ENCODE results near the gene HPN.

The HPN gene

GRCh38 chr19:35073941-35074340, 32.4 kb downstream of the HPN start:
- ChIA-PET CTCF (interaction anchor here (0.8 kb wide), 1 partner anchor 19 kb away, joined by 3 read pairs; no protein-coding TSS in a partner anchor), POLR2A (interaction anchor here (0.5 kb wide), 1 partner anchor 345 kb away, joined by 3 read pairs; no protein-coding TSS in a partner anchor)
- H3K9me3 ChIP-seq (ENCODE audit: control extremely low read depth in 1 of 5, control insufficient read depth in 4 of 5, insufficient read depth in 2 of 5, low read depth in 1 of 5, low read length in 4 of 5): peaks cover 0 to 5% (median 0%) of the 10 kb centered on the region in 5 experiments
- H3K4me1 ChIP-seq (ENCODE audit: control extremely low read depth in 1 of 4, control insufficient read depth in 4 of 4, insufficient read depth in 4 of 4, low read length in 3 of 4): peaks cover 0 to 8% (median 2%) of the 10 kb centered on the region in 4 experiments
- H3K27ac ChIP-seq (ENCODE audit: insufficient read depth in 1 of 2, low read depth in 1 of 2, low read length in 2 of 2, poor library complexity in 1 of 2, severe bottlenecking in 2 of 2): no peak overlapping the region
- no peak overlapping the region for H3K4me3 ChIP-seq (ENCODE audit: control insufficient read depth in 1 of 7, extremely low read depth in 1 of 7, insufficient read depth in 4 of 7, low read depth in 2 of 7, low read length in 6 of 7)
- DNase-seq: no peak
- H3K36me3 ChIP-seq (ENCODE audit: control insufficient read depth in 4 of 4, insufficient read depth in 4 of 4, low read length in 3 of 4): no peaks in the 10 kb centered on the region
- 60% methylated on average over 1 of the region's 8 CpGs for WGBS (ENCODE audit: insufficient coverage)
- no peaks in the 10 kb centered on the region for H3K27me3 ChIP-seq (replicated peaks in 2 of 5; ENCODE audit: control insufficient read depth in 4 of 5, insufficient read depth in 5 of 5, low read length in 4 of 5)

GRCh38 chr19:35074426-35075201, 33.1 kb downstream of the HPN start:
- H3K4me3 ChIP-seq (ENCODE audit: control insufficient read depth in 1 of 7, extremely low read depth in 1 of 7, insufficient read depth in 4 of 7, low read depth in 2 of 7, low read length in 6 of 7): no peak overlapping the region
- WGBS (ENCODE audit: insufficient coverage): 93% methylated on average over 17 of the region's 21 CpGs
- peaks cover 0 to 8% (median 2%) of the 10 kb centered on the region in 4 experiments for H3K4me1 ChIP-seq (ENCODE audit: control extremely low read depth in 1 of 4, control insufficient read depth in 4 of 4, insufficient read depth in 4 of 4, low read length in 3 of 4)
- ChIA-PET POLR2A (interaction anchor here (0.5 kb wide), 1 partner anchor 345 kb away, joined by 3 read pairs; no protein-coding TSS in a partner anchor), CTCF (interaction anchor here (0.8 kb wide), 1 partner anchor 19 kb away, joined by 3 read pairs; no protein-coding TSS in a partner anchor)
- H3K27me3 ChIP-seq (replicated peaks in 2 of 5; ENCODE audit: control insufficient read depth in 4 of 5, insufficient read depth in 5 of 5, low read length in 4 of 5): no peaks in the 10 kb centered on the region
- no peak overlapping the region for H3K27ac ChIP-seq (ENCODE audit: insufficient read depth in 1 of 2, low read depth in 1 of 2, low read length in 2 of 2, poor library complexity in 1 of 2, severe bottlenecking in 2 of 2)
- H3K9me3 ChIP-seq (ENCODE audit: control extremely low read depth in 1 of 5, control insufficient read depth in 4 of 5, insufficient read depth in 2 of 5, low read depth in 1 of 5, low read length in 4 of 5): peaks cover 0 to 5% (median 0%) of the 10 kb centered on the region in 5 experiments
- H3K36me3 ChIP-seq (ENCODE audit: control insufficient read depth in 4 of 4, insufficient read depth in 4 of 4, low read length in 3 of 4): no peaks in the 10 kb centered on the region
- DNase-seq: no peak

DNA sequence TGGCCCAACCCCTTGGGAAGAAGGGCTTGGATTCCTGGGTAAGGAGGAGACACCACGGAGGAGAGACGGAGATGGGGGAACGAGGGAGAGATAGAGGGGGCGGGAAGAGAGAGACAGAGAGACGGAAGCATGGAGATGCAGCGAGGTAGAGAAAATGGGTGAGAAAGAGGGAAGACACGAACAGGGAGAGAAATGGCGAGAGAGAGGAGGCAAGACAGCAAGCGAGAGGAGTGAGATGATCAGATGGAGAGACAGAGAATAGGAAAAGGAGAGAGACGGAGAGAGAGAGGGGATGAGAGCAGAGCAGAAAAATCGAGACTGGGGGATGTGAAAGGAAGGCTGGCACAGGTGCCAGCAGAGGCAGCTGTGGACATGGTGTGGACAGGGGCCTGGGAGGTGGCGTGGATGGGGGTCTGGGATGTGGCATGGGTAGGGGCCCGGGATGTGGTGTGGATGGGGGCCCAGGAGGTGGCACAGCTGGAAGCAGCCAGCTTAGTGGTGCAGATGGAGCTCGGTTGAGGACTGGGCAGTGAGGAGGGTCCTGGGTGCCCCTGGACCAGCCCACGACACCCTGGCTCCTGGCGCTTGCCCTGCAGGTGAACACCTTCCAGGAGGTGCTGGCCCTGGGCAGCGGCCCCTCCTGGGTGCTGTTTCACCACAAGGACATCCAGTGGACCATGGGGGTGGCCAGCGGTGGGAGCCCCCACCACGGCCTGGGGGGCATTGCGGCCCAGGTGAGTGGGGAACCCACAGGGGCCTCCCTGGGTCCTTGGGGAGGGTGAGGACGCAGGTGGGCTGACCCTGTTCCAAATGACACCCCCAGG, 33.9 kb downstream of the HPN start:
- no peak overlapping the region for H3K4me3 ChIP-seq (ENCODE audit: control insufficient read depth in 1 of 7, extremely low read depth in 1 of 7, insufficient read depth in 4 of 7, low read depth in 2 of 7, low read length in 6 of 7)
- H3K27me3 ChIP-seq (replicated peaks in 2 of 5; ENCODE audit: control insufficient read depth in 4 of 5, insufficient read depth in 5 of 5, low read length in 4 of 5): no peaks in the 10 kb centered on the region
- no peak overlapping the region for H3K27ac ChIP-seq (ENCODE audit: insufficient read depth in 1 of 2, low read depth in 1 of 2, low read length in 2 of 2, poor library complexity in 1 of 2, severe bottlenecking in 2 of 2)
- ChIA-PET CTCF (no interaction called here), POLR2A (no interaction called here)
- WGBS (ENCODE audit: insufficient coverage): 96% methylated on average over 20 of the region's 21 CpGs
- DNase-seq: no peak
- H3K36me3 ChIP-seq (ENCODE audit: control insufficient read depth in 4 of 4, insufficient read depth in 4 of 4, low read length in 3 of 4): no peaks in the 10 kb centered on the region
- peaks cover 0 to 8% (median 2%) of the 10 kb centered on the region in 4 experiments for H3K4me1 ChIP-seq (ENCODE audit: control extremely low read depth in 1 of 4, control insufficient read depth in 4 of 4, insufficient read depth in 4 of 4, low read length in 3 of 4)
- peaks cover 0 to 3% (median 0%) of the 10 kb centered on the region in 5 experiments for H3K9me3 ChIP-seq (ENCODE audit: control extremely low read depth in 1 of 5, control insufficient read depth in 4 of 5, insufficient read depth in 2 of 5, low read depth in 1 of 5, low read length in 4 of 5)

DNA sequence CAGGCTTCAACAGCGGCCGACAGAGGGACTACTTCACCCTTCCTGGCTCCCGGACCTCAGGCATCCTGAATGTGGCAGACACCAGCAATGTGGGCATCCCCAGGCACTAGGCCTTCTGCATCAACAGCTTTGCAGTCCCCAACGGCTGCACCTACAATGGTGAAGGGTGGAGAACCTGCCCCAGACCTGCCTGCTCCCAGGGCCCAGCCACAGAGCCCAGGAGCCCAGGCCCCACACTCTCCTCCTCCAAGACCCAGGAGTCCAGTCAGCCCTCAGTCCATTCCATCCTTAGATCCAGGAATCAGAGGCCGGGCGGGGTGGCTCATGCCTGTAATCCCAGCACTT, 34.5 kb downstream of the HPN start:
- ChIA-PET CTCF (no interaction called here), POLR2A (no interaction called here)
- Histone ChIP-seq H3K4me1 (ENCODE audit: control extremely low read depth in 1 of 4, control insufficient read depth in 4 of 4, insufficient read depth in 4 of 4, low read length in 3 of 4) (peaks cover 0 to 8% (median 2%) of the 10 kb centered on the region in 4 experiments), H3K36me3 (ENCODE audit: control insufficient read depth in 4 of 4, insufficient read depth in 4 of 4, low read length in 3 of 4) (no peaks in the 10 kb centered on the region), H3K27ac (ENCODE audit: insufficient read depth in 1 of 2, low read depth in 1 of 2, low read length in 2 of 2, poor library complexity in 1 of 2, severe bottlenecking in 2 of 2) (no peak overlapping the region), H3K9me3 (ENCODE audit: control extremely low read depth in 1 of 5, control insufficient read depth in 4 of 5, insufficient read depth in 2 of 5, low read depth in 1 of 5, low read length in 4 of 5) (no peaks in the 10 kb centered on the region), H3K27me3 (replicated peaks in 2 of 5; ENCODE audit: control insufficient read depth in 4 of 5, insufficient read depth in 5 of 5, low read length in 4 of 5) (no peaks in the 10 kb centered on the region), H3K4me3 (ENCODE audit: control insufficient read depth in 1 of 7, extremely low read depth in 1 of 7, insufficient read depth in 4 of 7, low read depth in 2 of 7, low read length in 6 of 7) (no peak overlapping the region)
- WGBS (ENCODE audit: insufficient coverage): 96% methylated on average over 6 of the region's 6 CpGs
- DNase-seq: no peak

GRCh38 chr19:35076657-35077056, 35.1 kb downstream of the HPN start:
- no peak overlapping the region for H3K27ac ChIP-seq (ENCODE audit: insufficient read depth in 1 of 2, low read depth in 1 of 2, low read length in 2 of 2, poor library complexity in 1 of 2, severe bottlenecking in 2 of 2)
- H3K27me3 ChIP-seq (replicated peaks in 2 of 5; ENCODE audit: control insufficient read depth in 4 of 5, insufficient read depth in 5 of 5, low read length in 4 of 5): no peaks in the 10 kb centered on the region
- no peak overlapping the region for H3K4me3 ChIP-seq (ENCODE audit: control insufficient read depth in 1 of 7, extremely low read depth in 1 of 7, insufficient read depth in 4 of 7, low read depth in 2 of 7, low read length in 6 of 7)
- no peaks in the 10 kb centered on the region for H3K36me3 ChIP-seq (ENCODE audit: control insufficient read depth in 4 of 4, insufficient read depth in 4 of 4, low read length in 3 of 4)
- peaks cover 0 to 8% (median 2%) of the 10 kb centered on the region in 4 experiments for H3K4me1 ChIP-seq (ENCODE audit: control extremely low read depth in 1 of 4, control insufficient read depth in 4 of 4, insufficient read depth in 4 of 4, low read length in 3 of 4)
- POLR2A ChIA-PET: no interaction called here
- WGBS (ENCODE audit: insufficient coverage): 67% methylated on average over 3 of the region's 8 CpGs
- peak in 2 of 3 donors; percentile 44 to 59 for DNase-seq
- CTCF ChIA-PET: no interaction called here
- H3K9me3 ChIP-seq (ENCODE audit: control extremely low read depth in 1 of 5, control insufficient read depth in 4 of 5, insufficient read depth in 2 of 5, low read depth in 1 of 5, low read length in 4 of 5): no peaks in the 10 kb centered on the region

GRCh38 chr19:35077411-35078223, 36.1 kb downstream of the HPN start:
- H3K4me1 ChIP-seq (ENCODE audit: control extremely low read depth in 1 of 4, control insufficient read depth in 4 of 4, insufficient read depth in 4 of 4, low read length in 3 of 4): peaks cover 0 to 8% (median 2%) of the 10 kb centered on the region in 4 experiments
- no peak for DNase-seq
- H3K36me3 ChIP-seq (ENCODE audit: control insufficient read depth in 4 of 4, insufficient read depth in 4 of 4, low read length in 3 of 4): no peaks in the 10 kb centered on the region
- WGBS (ENCODE audit: insufficient coverage): 96% methylated on average over 17 of the region's 17 CpGs
- H3K9me3 ChIP-seq (ENCODE audit: control extremely low read depth in 1 of 5, control insufficient read depth in 4 of 5, insufficient read depth in 2 of 5, low read depth in 1 of 5, low read length in 4 of 5): no peaks in the 10 kb centered on the region
- no peaks in the 10 kb centered on the region for H3K27me3 ChIP-seq (replicated peaks in 2 of 5; ENCODE audit: control insufficient read depth in 4 of 5, insufficient read depth in 5 of 5, low read length in 4 of 5)
- H3K27ac ChIP-seq (ENCODE audit: insufficient read depth in 1 of 2, low read depth in 1 of 2, low read length in 2 of 2, poor library complexity in 1 of 2, severe bottlenecking in 2 of 2): no peak overlapping the region
- ChIA-PET POLR2A (no interaction called here), CTCF (no interaction called here)
- no peak overlapping the region for H3K4me3 ChIP-seq (ENCODE audit: control insufficient read depth in 1 of 7, extremely low read depth in 1 of 7, insufficient read depth in 4 of 7, low read depth in 2 of 7, low read length in 6 of 7)
